Right lobe of liver (tissue), 4 donors: Measurements from ENCODE around the gene OLIG3.

Source experiments
- CTCF ChIP-seq, 4 donors: fragments of 200-600 bp in 3 of 4; fragments of 450-650 bp in 1 of 4; IDR thresholded peaks; one replicate each; pipeline versions ENCODE4 v1.5.1 to v1.8.0; 2016 to 2022; ENCODE audit warnings: antibody characterized with exemption in 4 of 4, mild to moderate bottlenecking in 2 of 4
- POLR2A ChIP-seq: fragments of 450-650 bp; IDR thresholded peaks from one replicate; pipeline ENCODE4 v1.6.1; 2017; ENCODE audit warnings: antibody characterized with exemption, mild to moderate bottlenecking
- donor health status: DM: no; HTN: no; CAD: no.
- donor health status: DM: no; HTN: no; CAD: no.
- donor health status: DM: no; HTN: yes; CAD: no.

- TF ChIP-seq POLR2A (no peak), CTCF (IDR thresholded peaks at IDR 0.05) (no peak)
These were observed 4.9 kb downstream of the OLIG3 start for GRCh38 chr6:137489046-137490005.
